DLD1 (cell line): Measurements from ENCODE around the gene PAK6.

Experiments used
- in situ Hi-C: cut with HindIII; loops from 2 replicates; pipeline ENCODE4 v1.10.0; 2017; ENCODE audit warnings: low sequenced_read_pairs

Gene PAK6

GRCh38 chr15:40274350-40275274, 35.7 kb downstream of the PAK6 start:
- in situ Hi-C loops, result loop anchor here (5.0 kb wide), 1 partner anchor 52 kb away; no protein-coding TSS in a partner anchor

DNA sequence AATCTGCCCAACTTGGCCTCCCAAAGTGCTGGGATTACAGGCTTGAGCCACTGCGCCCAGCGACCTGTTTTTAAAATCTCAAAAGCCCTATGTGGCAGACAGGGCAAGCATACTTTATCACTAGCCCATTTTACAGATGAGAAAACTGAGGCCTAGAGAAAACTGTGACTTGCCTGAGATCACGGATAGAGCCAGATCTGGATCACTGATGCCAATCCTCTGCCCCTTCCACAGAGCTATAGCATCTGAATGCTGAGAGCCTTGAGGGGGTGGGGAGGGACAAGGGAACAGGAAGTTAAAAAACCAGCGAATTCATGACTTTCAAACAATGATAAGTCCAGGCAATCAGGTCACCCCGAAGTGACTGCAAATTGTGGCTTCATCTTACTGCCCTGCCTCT, 36.7 kb downstream of the PAK6 start:
- in situ Hi-C loops, result no loop called here

DNA sequence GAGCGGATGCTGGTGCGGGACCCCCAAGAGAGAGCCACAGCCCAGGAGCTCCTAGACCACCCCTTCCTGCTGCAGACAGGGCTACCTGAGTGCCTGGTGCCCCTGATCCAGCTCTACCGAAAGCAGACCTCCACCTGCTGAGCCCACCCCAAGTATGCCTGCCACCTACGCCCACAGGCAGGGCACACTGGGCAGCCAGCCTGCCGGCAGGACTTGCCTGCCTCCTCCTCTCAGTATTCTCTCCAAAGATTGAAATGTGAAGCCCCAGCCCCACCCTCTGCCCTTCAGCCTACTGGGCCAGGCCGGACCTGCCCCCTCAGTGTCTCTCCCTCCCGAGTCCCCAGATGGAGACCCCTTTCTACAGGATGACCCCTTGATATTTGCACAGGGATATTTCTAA, 37.1 kb downstream of the PAK6 start:
- in situ Hi-C loops, result no loop called here

DNA sequence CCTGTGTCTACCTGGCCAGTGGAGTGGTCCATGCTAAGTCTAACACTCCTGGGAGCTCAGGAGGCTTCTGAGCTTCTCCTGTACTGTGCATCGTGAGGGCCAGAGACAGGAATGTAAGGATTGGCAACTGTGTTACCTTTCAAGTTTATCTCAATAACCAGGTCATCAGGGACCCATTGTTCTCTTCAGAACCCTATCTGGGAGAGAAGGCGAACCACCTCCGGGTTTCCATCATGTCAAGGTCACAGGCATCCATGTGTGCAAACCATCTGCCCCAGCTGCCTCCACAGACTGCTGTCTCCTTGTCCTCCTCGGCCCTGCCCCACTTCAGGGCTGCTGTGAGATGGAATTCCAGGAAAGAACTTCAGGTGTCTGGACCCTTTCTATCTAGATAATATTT, 38.1 kb downstream of the PAK6 start:
- in situ Hi-C loops, result no loop called here

DNA sequence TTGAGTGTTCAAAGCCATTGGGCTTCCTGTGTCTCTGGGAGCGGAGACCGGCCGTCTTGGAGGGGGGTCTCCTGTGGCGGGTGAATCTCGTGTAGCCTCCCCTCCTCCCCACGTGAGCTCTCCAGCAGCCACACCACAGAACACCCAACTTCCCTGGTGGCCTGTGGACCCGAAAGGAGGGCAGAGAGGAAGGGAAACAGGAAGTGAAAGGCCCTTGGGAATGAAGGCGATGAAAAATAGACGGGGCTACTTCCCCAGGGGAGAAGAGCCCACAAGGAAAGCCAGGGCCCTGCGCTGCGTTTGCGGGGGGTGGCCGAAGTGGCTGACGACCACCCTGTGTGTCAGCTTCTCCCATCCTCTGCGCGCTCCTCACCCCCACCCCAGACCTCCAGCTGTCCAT, 38.6 kb downstream of the PAK6 start:
- in situ Hi-C loops, result no loop called here

GRCh38 chr15:40278026-40278425, 39.2 kb downstream of the PAK6 start:
- in situ Hi-C loops, result no loop called here

DNA sequence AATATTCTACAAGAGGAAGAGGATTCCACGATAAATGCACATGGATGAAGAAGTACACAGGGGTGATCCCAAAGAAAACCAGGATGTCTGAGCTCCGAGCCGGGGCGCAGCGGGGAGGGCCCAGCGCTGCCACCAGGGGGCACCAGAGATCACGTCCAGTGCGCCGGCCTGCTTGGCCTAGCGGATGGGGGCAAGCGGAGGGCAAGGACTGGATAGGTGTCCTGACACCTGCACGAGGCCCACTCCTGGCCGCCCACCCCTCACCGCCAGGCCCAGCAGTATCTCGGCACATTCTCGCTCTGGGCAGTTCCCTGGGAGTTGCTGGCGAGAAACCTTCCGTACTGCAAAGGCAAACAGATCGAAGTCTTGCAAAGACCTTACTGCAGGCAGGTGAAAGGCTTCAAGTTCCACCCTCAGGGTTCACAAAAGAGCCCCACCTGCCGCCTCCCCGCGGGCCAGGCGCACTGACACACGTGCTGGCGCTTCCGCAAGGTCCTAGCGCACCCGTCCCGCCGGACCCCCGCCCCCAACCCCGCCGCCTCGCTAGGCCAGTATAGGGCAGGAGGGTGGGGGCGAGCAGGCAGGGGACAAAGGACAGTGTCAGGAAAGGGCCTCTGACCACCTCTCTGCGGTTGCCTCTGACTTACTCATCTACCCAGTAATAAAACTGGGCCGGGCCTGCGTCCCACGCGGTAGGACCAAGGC, 40.7 kb downstream of the PAK6 start:
- in situ Hi-C loops, result no loop called here

GRCh38 chr15:40280260-40281056, 41.6 kb downstream of the PAK6 start:
- in situ Hi-C loops, result no loop called here

DNA sequence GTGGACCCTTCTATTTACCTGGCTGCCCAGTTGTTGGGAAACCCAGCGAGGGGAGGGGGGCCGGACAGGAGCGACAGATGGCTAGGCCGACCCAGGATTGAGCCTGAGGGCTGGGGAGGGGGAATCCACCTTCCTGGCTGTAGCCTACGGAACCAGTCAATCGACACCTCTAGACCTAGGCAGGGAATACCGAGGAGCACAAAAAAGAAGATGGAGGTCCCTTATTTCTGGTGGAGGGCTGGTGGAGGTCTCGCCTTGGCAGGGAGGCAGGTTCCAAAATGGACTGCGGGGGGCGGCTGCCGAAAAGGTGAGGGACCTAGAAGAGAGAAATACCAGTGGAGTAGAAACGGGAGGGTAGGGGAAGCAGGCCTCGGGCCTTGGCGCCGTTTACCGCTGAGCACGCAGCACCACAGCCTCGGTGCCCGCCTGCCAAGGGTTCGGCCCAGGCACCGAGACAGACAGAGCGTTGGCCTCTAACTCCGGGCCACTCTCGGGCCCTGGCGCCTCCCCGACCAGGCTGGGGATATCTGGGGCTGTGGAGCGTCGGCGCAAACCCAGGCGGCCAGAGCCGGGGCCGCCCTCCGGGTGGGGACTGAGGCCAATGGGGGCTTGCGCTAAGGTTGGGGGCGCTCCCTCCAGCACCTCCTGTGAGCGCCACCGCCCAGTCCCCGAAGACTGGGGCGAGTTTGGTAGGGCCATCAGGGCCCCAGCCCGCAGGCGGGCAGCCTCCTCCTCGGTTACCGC, 42.4 kb downstream of the PAK6 start:
- in situ Hi-C loops, result no loop called here

DNA sequence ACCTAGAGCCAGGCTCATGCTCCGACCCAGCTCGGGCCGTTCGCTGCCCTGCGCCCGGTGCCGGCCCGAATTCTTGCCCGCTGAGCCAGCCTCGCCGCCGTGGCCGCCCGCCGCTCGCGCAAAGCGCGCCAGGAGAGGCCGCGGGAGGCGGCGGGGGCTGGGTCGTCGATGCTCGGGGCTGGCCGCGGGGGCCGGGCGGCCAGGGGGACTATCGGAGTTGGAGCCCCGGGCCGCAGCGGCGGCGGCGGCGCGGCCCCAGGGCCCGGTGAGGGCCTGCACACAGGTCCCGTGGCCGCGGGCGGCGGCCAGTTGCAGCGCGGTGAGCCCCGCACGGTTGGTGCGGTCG, 42.9 kb downstream of the PAK6 start:
- in situ Hi-C loops, result no loop called here

- in situ Hi-C loops, result no loop called here
Measured at GRCh38 chr15:40282147-40282868, 43.4 kb downstream of the PAK6 start.

DNA sequence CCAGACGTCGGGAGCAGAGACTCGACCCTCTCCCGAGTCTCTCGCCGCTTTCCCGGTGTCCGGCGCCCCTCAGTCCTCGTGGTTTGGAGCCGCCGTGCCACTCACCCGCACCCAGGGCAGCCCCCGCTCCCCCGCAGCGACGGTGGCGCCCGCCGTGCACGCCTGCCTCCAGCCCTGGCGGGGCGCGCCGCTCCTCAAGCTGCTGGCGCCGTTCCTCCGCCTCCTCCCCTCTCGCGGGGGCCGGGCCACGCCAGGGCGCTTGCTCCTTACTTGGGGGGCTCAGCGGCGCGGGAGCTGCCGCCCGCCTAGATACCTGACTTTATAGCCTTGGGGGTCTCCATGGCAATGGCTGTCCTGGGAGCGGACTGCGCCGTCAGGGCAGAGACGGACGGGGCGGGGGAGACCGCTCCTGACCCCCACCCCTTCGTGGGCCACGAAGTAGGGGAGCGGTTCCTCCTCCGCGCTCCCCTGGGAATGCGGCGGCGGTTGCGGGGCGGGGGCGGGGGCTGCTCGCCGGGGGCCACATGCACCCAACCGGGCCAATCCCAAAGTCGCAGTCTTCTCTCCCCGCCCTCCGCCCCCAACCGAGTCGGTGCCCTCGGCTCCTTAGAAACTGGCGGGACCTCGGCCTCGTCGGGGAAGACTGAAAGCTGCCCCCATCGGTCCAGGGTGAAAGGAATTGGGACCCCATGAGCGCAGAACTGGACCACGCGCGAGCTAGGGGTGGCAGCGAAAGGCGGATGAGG, 44.2 kb downstream of the PAK6 start, which contains the start of gene ANKRD63:
Gene ANKRD63 (minus strand): TSS at position 196 of the 746 bp plus-strand sequence. CDS start 478 bp downstream, outside the sequence.
- in situ Hi-C loops, result no loop called here

DNA sequence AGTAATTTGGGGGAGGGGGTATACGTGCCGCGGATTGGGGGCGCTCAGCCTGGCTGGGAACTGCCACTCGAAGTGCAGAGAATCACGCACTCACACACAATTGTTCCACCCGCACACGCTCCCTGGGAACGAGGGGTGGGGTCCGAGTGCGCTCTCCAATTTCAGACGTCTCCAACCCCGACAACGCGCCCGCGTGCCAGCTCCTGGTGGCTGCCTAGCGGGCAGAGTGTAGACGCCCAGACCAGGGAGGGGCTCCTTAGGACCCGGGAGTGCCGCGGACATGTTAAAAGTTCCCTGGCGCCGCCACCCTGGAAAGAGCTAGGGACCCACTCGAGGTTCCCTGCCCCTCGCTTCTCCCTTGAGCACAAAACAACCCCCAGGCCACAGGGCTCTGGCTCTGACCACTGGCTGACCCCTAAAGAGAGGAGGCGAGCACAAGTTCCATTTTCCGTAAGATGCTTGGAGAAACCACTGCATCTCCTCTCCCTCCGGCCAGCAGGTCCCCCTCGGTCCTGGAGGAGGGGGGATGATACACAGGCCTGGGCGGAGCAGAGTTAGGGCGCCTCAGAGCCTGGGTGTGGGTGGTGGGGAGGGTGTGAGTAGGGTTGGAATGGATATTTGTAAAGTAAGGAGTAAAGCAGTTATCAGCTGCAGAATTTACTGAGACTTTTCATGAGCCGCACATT, 44.9 kb downstream of the PAK6 start:
- in situ Hi-C loops, result no loop called here

DNA sequence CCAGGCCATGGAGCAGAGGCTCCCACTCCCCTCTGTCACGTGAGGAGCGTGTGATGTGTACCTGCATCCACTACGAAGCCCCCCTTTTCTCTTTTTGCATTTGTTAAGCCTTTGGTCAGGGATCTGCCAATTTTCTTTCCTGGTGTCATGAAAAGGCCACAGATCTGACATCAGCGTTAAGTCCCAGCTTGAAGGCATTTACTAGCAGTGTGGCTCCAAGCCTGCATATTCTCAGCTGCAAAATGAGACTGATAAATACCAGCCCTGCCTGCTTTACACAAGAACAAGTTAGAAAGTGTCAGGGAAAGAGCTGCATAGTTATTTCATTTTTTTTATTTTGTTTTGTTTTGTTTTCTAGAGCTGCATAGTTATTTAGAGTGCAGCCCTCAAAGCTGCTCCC, 46.3 kb downstream of the PAK6 start:
- in situ Hi-C loops, result no loop called here

GRCh38 chr15:40285554-40286011, 46.7 kb downstream of the PAK6 start:
- in situ Hi-C loops, result no loop called here

- in situ Hi-C loops, result no loop called here
Measured at GRCh38 chr15:40286061-40286532, 47.2 kb downstream of the PAK6 start.

GRCh38 chr15:40286794-40287193, 47.9 kb downstream of the PAK6 start:
- in situ Hi-C loops, result no loop called here

DNA sequence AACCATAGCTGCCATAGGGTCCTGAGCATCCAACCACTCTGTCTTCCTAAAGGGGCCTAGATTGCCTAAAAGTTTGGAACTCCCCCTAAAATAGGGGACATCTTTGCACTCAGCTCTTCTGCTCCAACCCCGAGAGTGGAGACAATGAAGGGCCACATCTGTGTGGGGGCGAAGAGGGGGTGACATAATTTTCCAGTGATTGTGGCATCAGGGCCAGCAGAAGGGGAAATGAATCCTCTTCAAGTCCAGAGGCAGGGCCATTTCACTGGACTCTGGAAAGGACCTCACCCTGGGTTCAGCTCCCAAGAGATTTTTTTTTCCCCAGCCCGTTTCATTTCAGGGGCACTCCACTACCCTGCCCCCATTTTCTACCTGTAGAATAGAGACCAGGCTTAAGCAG, 48.6 kb downstream of the PAK6 start:
- in situ Hi-C loops, result no loop called here
